Gastrocnemius medialis (tissue), 4 donors: ENCODE results near the gene ENOX1. TPM values are rescaled to one million over a fixed set of nuclear protein-coding genes. Genes with fewer than 3 reads are reported as not detected.

Experiments
- ATAC-seq, 2 donors: fragments of 150-250 bp; one replicate each; pipeline ENCODE4 v1.9.1; 2016
- DNase-seq, 2 donors: peaks; one replicate each; pipeline ENCODE4 v3.0.0-alpha.2; 2019
- H3K27ac ChIP-seq, 4 donors: fragments of 200-600 bp; sonication (generic); 1 replicate in 1 of 4; 2 replicates in 3 of 4; pipeline ENCODE4 v1.5.1; 2016 to 2018; ENCODE audit warnings: mild to moderate bottlenecking in 2 of 4, moderate library complexity in 1 of 4
- H3K27me3 ChIP-seq, 3 donors: fragments of 200-600 bp; sonication (generic) in 2 of 3; 1 replicate in 1 of 3; 2 replicates in 2 of 3; pipeline versions ENCODE4 v1.5.1 to v1.6.0; 2016 to 2019; ENCODE audit warnings: mild to moderate bottlenecking in 1 of 3, moderate library complexity in 1 of 3
- H3K36me3 ChIP-seq, 2 donors: fragments of 200-600 bp; sonication (generic) in 1 of 2; one replicate each; pipeline ENCODE4 v1.5.1; 2017 to 2018
- H3K4me1 ChIP-seq, 2 donors: fragments of 200-600 bp; sonication (generic) in 1 of 2; one replicate each; pipeline ENCODE4 v1.5.1; 2016 to 2017; ENCODE audit warnings: mild to moderate bottlenecking in 2 of 2
- H3K4me3 ChIP-seq, 4 donors: fragments of 200-600 bp; sonication (generic) in 3 of 4; 1 replicate in 1 of 4; 2 replicates in 3 of 4; pipeline ENCODE4 v1.5.1; 2016 to 2019; ENCODE audit warnings: mild to moderate bottlenecking in 2 of 4
- H3K9me3 ChIP-seq, 3 donors: fragments of 200-600 bp; sonication (generic) in 2 of 3; 1 replicate in 1 of 3; 2 replicates in 2 of 3; pipeline ENCODE4 v1.5.1; 2016 to 2019
- POLR2A ChIP-seq, 2 donors: fragments of 450-650 bp; IDR thresholded peaks; one replicate each; pipeline ENCODE4 v1.6.1; 2017; ENCODE audit warnings: antibody characterized with exemption in 2 of 2, mild to moderate bottlenecking in 2 of 2, moderate library complexity in 2 of 2
- in situ Hi-C, 4 donors: fragments of 200-750 bp; cut with MboI; loops; one replicate each; pipeline versions ENCODE4 v1.15.0 to v1.8.0; 2017; ENCODE audit warnings: low sequenced_read_pairs in 4 of 4
- intact Hi-C: fragments of 100-400 bp; cut with DNase I; formaldehyde crosslinking; loops from one replicate; pipeline ENCODE4 v1.15.1; 2023; ENCODE audit warnings: low total_unique reads
- total RNA-seq, 4 donors: library from RNA; depleted of rRNA; stranded (reverse); fragments of >200 nt; gene quantifications; one replicate each; pipeline versions ENCODE4 v1.1.0 to v1.2.3, GENCODE V29; 2016
- TF ChIP-seq, protein P1 (sequence below), 5 experiments: fragments of 450-650 bp in 3 of 5; fragments of 200-600 bp in 2 of 5; sonication (generic) in 2 of 5; IDR thresholded peaks in 4 of 5; conservative IDR thresholded peaks in 1 of 5; 1 replicate in 4 of 5; 2 replicates in 1 of 5; pipeline ENCODE4 v1.5.1; 2016 to 2019; ENCODE audit warnings: antibody characterized with exemption in 5 of 5, mild to moderate bottlenecking in 3 of 5, moderate library complexity in 3 of 5

ENOX1 gene
- total RNA-seq, 4 donors from 2014 or later, result 0.46 to 3.5 (median 1.8) TPM

- Histone ChIP-seq H3K4me3 (no peak overlapping the region), H3K27me3 (no peaks in the 10 kb centered on the region), H3K36me3 (no peaks in the 10 kb centered on the region), H3K9me3 (no peaks in the 10 kb centered on the region), H3K4me1 (peaks cover 0 to 5% of the 10 kb centered on the region in 2 donors), H3K27ac (no peak overlapping the region)
- in situ Hi-C loops, result loop anchor here in 1 of 4 donors (25.0 kb wide), 1 partner anchor 621 kb away; no protein-coding TSS in a partner anchor
- intact Hi-C loops, result no loop called here
- DNase-seq (no peak), ATAC-seq (no peak)
- no peak for TF ChIP-seq POLR2A (IDR thresholded peaks at IDR 0.05)
- TF ChIP-seq, protein P1, sequence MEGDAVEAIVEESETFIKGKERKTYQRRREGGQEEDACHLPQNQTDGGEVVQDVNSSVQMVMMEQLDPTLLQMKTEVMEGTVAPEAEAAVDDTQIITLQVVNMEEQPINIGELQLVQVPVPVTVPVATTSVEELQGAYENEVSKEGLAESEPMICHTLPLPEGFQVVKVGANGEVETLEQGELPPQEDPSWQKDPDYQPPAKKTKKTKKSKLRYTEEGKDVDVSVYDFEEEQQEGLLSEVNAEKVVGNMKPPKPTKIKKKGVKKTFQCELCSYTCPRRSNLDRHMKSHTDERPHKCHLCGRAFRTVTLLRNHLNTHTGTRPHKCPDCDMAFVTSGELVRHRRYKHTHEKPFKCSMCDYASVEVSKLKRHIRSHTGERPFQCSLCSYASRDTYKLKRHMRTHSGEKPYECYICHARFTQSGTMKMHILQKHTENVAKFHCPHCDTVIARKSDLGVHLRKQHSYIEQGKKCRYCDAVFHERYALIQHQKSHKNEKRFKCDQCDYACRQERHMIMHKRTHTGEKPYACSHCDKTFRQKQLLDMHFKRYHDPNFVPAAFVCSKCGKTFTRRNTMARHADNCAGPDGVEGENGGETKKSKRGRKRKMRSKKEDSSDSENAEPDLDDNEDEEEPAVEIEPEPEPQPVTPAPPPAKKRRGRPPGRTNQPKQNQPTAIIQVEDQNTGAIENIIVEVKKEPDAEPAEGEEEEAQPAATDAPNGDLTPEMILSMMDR (IDR thresholded peaks at IDR 0.05 in 4 of 5, conservative IDR thresholded peaks at IDR 0.05 in 1 of 5), result no peak
Measured at GRCh38 chr13:43191546-43191945, 595.2 kb downstream of the ENOX1 start.

GRCh38 chr13:43185226-43185625 is 601.5 kb downstream of the ENOX1 start:
- Histone ChIP-seq H3K27me3 (no peaks in the 10 kb centered on the region), H3K4me1 (no peaks in the 10 kb centered on the region), H3K9me3 (no peaks in the 10 kb centered on the region), H3K4me3 (no peak overlapping the region), H3K36me3 (no peaks in the 10 kb centered on the region), H3K27ac (no peak overlapping the region)
- in situ Hi-C loops (loop anchor here in 1 of 4 donors (25.0 kb wide), 1 partner anchor 627 kb away; no protein-coding TSS in a partner anchor), intact Hi-C loops (no loop called here)
- TF ChIP-seq, protein P1 (IDR thresholded peaks at IDR 0.05 in 4 of 5, conservative IDR thresholded peaks at IDR 0.05 in 1 of 5), result no peak
- no peak for TF ChIP-seq POLR2A (IDR thresholded peaks at IDR 0.05)
- no peak for DNase-seq
- ATAC-seq, result no peak

DNA sequence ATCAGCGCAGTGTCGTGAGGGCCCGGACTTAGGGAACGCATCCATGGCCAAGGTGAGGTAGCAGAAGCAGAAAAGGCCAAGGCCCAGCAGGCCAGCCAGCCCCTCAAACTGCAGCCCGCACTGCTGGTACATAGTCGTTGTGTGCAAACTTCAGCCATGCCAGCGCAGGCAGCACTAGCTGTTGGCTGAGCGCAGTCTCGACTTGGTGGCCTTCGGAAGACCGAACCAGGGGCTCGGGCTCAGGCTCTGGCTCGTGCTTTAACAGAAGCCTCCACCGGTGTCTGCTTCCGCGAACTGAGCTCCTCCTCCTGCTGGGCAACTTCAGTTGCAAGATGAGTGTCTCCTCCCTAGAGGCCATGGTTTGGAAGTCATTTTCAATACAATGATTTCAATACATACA is 605.9 kb downstream of the ENOX1 start:
- DNase-seq (no peak), ATAC-seq (no peak)
- no peak for TF ChIP-seq POLR2A (IDR thresholded peaks at IDR 0.05)
- TF ChIP-seq, protein P1 (IDR thresholded peaks at IDR 0.05 in 4 of 5, conservative IDR thresholded peaks at IDR 0.05 in 1 of 5), result no peak
- H3K4me3 ChIP-seq, result no peak overlapping the region
- in situ Hi-C loops, result loop anchor here in 1 of 4 donors (25.0 kb wide), 1 partner anchor 631 kb away; no protein-coding TSS in a partner anchor
- intact Hi-C loops, result no loop called here
- no peak overlapping the region for H3K27ac ChIP-seq
- H3K4me1 ChIP-seq, result no peaks in the 10 kb centered on the region
- no peaks in the 10 kb centered on the region for H3K9me3 ChIP-seq
- no peaks in the 10 kb centered on the region for H3K36me3 ChIP-seq
- no peaks in the 10 kb centered on the region for H3K27me3 ChIP-seq

- in situ Hi-C loops, result loop anchor here in 1 of 4 donors (25.0 kb wide), 1 partner anchor 632 kb away; no protein-coding TSS in a partner anchor
- no peaks in the 10 kb centered on the region for H3K27me3 ChIP-seq
- no peaks in the 10 kb centered on the region for H3K9me3 ChIP-seq
- intact Hi-C loops, result no loop called here
- no peaks in the 10 kb centered on the region for H3K4me1 ChIP-seq
- no peaks in the 10 kb centered on the region for H3K36me3 ChIP-seq
- H3K4me3 ChIP-seq, result no peak overlapping the region
- TF ChIP-seq POLR2A (IDR thresholded peaks at IDR 0.05), result no peak
- TF ChIP-seq, protein P1 (IDR thresholded peaks at IDR 0.05 in 4 of 5, conservative IDR thresholded peaks at IDR 0.05 in 1 of 5), result no peak
- no peak for DNase-seq
- no peak overlapping the region for H3K27ac ChIP-seq
- no peak for ATAC-seq
Measured at GRCh38 chr13:43180036-43180660, 606.6 kb downstream of the ENOX1 start.
